ENCODE results near the gene KIF11.

- no peak for TF ChIP-seq CTCF (IDR thresholded peaks at IDR 0.05)
- 0 out of 2 replicates have a peak, but pooled peaks have one; percentile 35 for TF ChIP-seq SIN3A (IDR thresholded peaks at IDR 0.05; ENCODE audit: borderline replicate concordance, insufficient read depth, low read depth, low read length)
- no peak for TF ChIP-seq POLR2AphosphoS5 (IDR thresholded peaks at IDR 0.05; ENCODE audit: low read depth, low read length)
- no peak for TF ChIP-seq REST (IDR thresholded peaks at IDR 0.05; ENCODE audit: insufficient read depth in 1 of 2, low read depth in 2 of 2, low read length in 1 of 2)
Measured at GRCh38 chr10:92572362-92573090, 20.4 kb upstream of the KIF11 start.
